Upper lobe of left lung (tissue), 6 donors: ENCODE data around the gene CLDN7. TPM values are rescaled to one million over a fixed set of nuclear protein-coding genes. Genes with fewer than 3 reads are reported as not detected.

Experiments used
- ATAC-seq, 2 donors: fragments of 200-7000 bp; cut with Tn5 transposase; one replicate each; pipeline ENCODE4 v1.9.1; 2022; ENCODE audit warnings: mild to moderate bottlenecking in 2 of 2, moderate library complexity in 2 of 2; ENCODE audit not compliant: low FRiP score in 2 of 2
- DNase-seq, 2 donors: peaks; one replicate each; pipeline ENCODE4 v3.0.0-alpha.2; 2019 to 2020
- H3K27ac ChIP-seq, 4 donors: fragments of 200-600 bp; sonication (generic); one replicate each; pipeline ENCODE4 v1.5.1; 2016 to 2019
- H3K27me3 ChIP-seq, 4 donors: fragments of 200-600 bp; sonication (generic); one replicate each; pipeline ENCODE4 v1.5.1; 2017 to 2019
- H3K36me3 ChIP-seq, 4 donors: fragments of 200-600 bp; sonication (generic); one replicate each; pipeline ENCODE4 v1.5.1; 2016 to 2019
- H3K4me1 ChIP-seq, 4 donors: fragments of 200-600 bp; sonication (generic); one replicate each; pipeline ENCODE4 v1.5.1; 2018 to 2019
- H3K4me3 ChIP-seq, 4 donors: fragments of 200-600 bp; sonication (generic); one replicate each; pipeline ENCODE4 v1.5.1; 2017 to 2019; ENCODE audit warnings: mild to moderate bottlenecking in 2 of 4, moderate library complexity in 1 of 4
- H3K9me3 ChIP-seq, 4 donors: fragments of 200-600 bp; sonication (generic); one replicate each; pipeline ENCODE4 v1.5.1; 2018 to 2019
- EP300 ChIP-seq, 4 donors: sonication (generic); formaldehyde crosslinking; IDR thresholded peaks; one replicate each; pipeline ENCODE4 v1.5.1; 2017; ENCODE audit warnings: antibody characterized with exemption in 4 of 4, control low read depth in 2 of 4
- POLR2A ChIP-seq, 4 donors: fragments of 450-650 bp; IDR thresholded peaks; one replicate each; pipeline ENCODE4 v1.5.1; 2016 to 2017; ENCODE audit warnings: antibody characterized with exemption in 4 of 4, mild to moderate bottlenecking in 2 of 4
- POLR2AphosphoS5 ChIP-seq, 2 donors: sonication (generic); formaldehyde crosslinking; IDR thresholded peaks; one replicate each; pipeline ENCODE4 v1.5.1; 2017; ENCODE audit warnings: antibody characterized with exemption in 2 of 2
- WGBS, 2 donors: methylation state at CpG; one replicate each; pipeline ENCODE4 v1.1.5; 2017 to 2018; 5-methylcytosine and 5-hydroxymethylcytosine counted together
- small RNA-seq, 4 donors: library from RNA; depleted of rRNA; stranded (forward); fragments of <200 nt; gene quantifications; one replicate each; pipeline ENCODE3, GENCODE V24; 2016
- total RNA-seq, 6 donors: library from RNA; depleted of rRNA in 4 of 6; stranded (reverse); fragments of >200 nt in 4 of 6; gene quantifications; one replicate each; pipeline versions ENCODE4 v1.1.0 to v1.2.1, GENCODE V29; 2016 to 2021
- TF ChIP-seq, protein P1 (sequence below), 6 experiments: fragments of 450-650 bp in 4 of 6; fragments of 200-600 bp in 2 of 6; sonication (generic) in 2 of 6; IDR thresholded peaks; one replicate each; pipeline ENCODE4 v1.5.1; 2016 to 2019; ENCODE audit warnings: antibody characterized with exemption in 6 of 6
- donor health status: DM: no; HTN: no; CAD: no; lungs with moderate emphysema.
- donor health status: DM: no; HTN: yes; CAD: no; lungs with severe emphysema.

CLDN7 gene
- total RNA-seq, 6 donors from 2014 or later, result 57.6 to 201 (median 137) TPM

- DNase-seq (no peak), ATAC-seq (no peak)
- Histone ChIP-seq H3K4me3 (no peak overlapping the region), H3K9me3 (no peaks in the 10 kb centered on the region), H3K36me3 (no peaks in the 10 kb centered on the region), H3K4me1 (peaks cover 25 to 33% (median 26%) of the 10 kb centered on the region in 4 donors), H3K27me3 (no peaks in the 10 kb centered on the region), H3K27ac (no peak overlapping the region)
- TF ChIP-seq POLR2AphosphoS5 (IDR thresholded peaks at IDR 0.05) (no peak), POLR2A (IDR thresholded peaks at IDR 0.05) (no peak), EP300 (IDR thresholded peaks at IDR 0.05) (no peak)
- TF ChIP-seq, protein P1, sequence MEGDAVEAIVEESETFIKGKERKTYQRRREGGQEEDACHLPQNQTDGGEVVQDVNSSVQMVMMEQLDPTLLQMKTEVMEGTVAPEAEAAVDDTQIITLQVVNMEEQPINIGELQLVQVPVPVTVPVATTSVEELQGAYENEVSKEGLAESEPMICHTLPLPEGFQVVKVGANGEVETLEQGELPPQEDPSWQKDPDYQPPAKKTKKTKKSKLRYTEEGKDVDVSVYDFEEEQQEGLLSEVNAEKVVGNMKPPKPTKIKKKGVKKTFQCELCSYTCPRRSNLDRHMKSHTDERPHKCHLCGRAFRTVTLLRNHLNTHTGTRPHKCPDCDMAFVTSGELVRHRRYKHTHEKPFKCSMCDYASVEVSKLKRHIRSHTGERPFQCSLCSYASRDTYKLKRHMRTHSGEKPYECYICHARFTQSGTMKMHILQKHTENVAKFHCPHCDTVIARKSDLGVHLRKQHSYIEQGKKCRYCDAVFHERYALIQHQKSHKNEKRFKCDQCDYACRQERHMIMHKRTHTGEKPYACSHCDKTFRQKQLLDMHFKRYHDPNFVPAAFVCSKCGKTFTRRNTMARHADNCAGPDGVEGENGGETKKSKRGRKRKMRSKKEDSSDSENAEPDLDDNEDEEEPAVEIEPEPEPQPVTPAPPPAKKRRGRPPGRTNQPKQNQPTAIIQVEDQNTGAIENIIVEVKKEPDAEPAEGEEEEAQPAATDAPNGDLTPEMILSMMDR (IDR thresholded peaks at IDR 0.05), result no peak
- 49 to 59% methylated on average over 30 to 31 of the region's 37 CpGs for WGBS, 2 donors
Observed at GRCh38 chr17:7211491-7212273, 50.6 kb downstream of the CLDN7 start.

Small RNA genes within 50 kb of the gene (small RNA-seq; reads per million reads assigned to genes)
- 8.0 to 13.9 (median 11.2) reads per million in 4 donors for gene MIR324
- 0 reads per million in 4 donors for gene RF00019

Other genes starting within 250 kb of the CLDN7 start
- 100 to 1,000 TPM in 5 of 6 donors, 10 to 100 TPM in 1; 85.9 to 304 (median 175) TPM for gene RNASEK, start 249.9 kb downstream of the CLDN7 start, total RNA-seq
- gene BCL6B, start 239.4 kb downstream of the CLDN7 start, total RNA-seq, result 10 to 100 TPM in 3 of 6 donors, 1 to 10 TPM in 3; 2.1 to 83.1 (median 9.4) TPM
- gene SLC16A13, start 226.5 kb downstream of the CLDN7 start, total RNA-seq, result 10 to 100 TPM in 4 of 6 donors, 1 to 10 TPM in 2; 2.3 to 26.2 (median 10.7) TPM
- 10 to 100 TPM in 2 of 6 donors, 1 to 10 TPM in 4; 2.7 to 35.0 (median 6.1) TPM for gene SLC16A11, start 218.4 kb downstream of the CLDN7 start, total RNA-seq
- gene CLEC10A, start 182.2 kb downstream of the CLDN7 start, total RNA-seq, result 10 to 100 TPM in 2 of 6 donors, 1 to 10 TPM in 2, under 1 TPM in 2; 0.76 to 16.8 (median 5.1) TPM
- gene ASGR2, start 147.7 kb downstream of the CLDN7 start, total RNA-seq, result 1 to 10 TPM in 5 of 6 donors, under 1 TPM in 1; 0.98 to 3.9 (median 1.8) TPM
- 10 to 100 TPM in 1 of 6 donors, 1 to 10 TPM in 4, not detected in 1; 1.1 to 11.5 (median 6.8) TPM for gene ASGR1, start 83.1 kb downstream of the CLDN7 start, total RNA-seq
- gene DLG4, start 42.6 kb downstream of the CLDN7 start, total RNA-seq, result 10 to 100 TPM; 10.5 to 32.5 (median 19.4) TPM
- gene ACADVL, start 42.5 kb downstream of the CLDN7 start, total RNA-seq, result 1,000 to 10,000 TPM in 2 of 6 donors, 100 to 1,000 TPM in 4; 377 to 1,449 (median 553) TPM
- gene DVL2, start 28.0 kb downstream of the CLDN7 start, total RNA-seq, result 10 to 100 TPM; 40.4 to 70.2 (median 42.4) TPM
- 10 to 100 TPM; 25.4 to 54.5 (median 31.2) TPM for gene PHF23, start 23.0 kb downstream of the CLDN7 start, total RNA-seq
- gene GABARAP, start 20.0 kb downstream of the CLDN7 start, total RNA-seq, result 100 to 1,000 TPM; 381 to 631 (median 601) TPM
- gene CTDNEP1, start 10.7 kb downstream of the CLDN7 start, total RNA-seq, result 100 to 1,000 TPM in 2 of 6 donors, 10 to 100 TPM in 4; 62.9 to 139 (median 75.0) TPM
- gene ELP5, start 10.3 kb downstream of the CLDN7 start, total RNA-seq, result 10 to 100 TPM in 5 of 6 donors, 1 to 10 TPM in 1; 5.2 to 36.3 (median 21.0) TPM
- 1 to 10 TPM; 1.0 to 5.2 (median 1.2) TPM for gene SLC2A4, start 19.2 kb upstream of the CLDN7 start, total RNA-seq
- 1 to 10 TPM in 3 of 6 donors, under 1 TPM in 2, not detected in 1; 0.14 to 2.2 (median 1.2) TPM for gene YBX2, start 32.2 kb upstream of the CLDN7 start, total RNA-seq
- gene EIF5A, start 45.1 kb upstream of the CLDN7 start, total RNA-seq, result 100 to 1,000 TPM in 5 of 6 donors, 10 to 100 TPM in 1; 84.9 to 303 (median 207) TPM
- 100 to 1,000 TPM in 2 of 6 donors, 10 to 100 TPM in 4; 55.2 to 109 (median 95.7) TPM for gene GPS2, start 52.9 kb upstream of the CLDN7 start, total RNA-seq
- 10 to 100 TPM; 14.2 to 77.5 (median 37.5) TPM for gene NEURL4, start 66.9 kb upstream of the CLDN7 start, total RNA-seq
- gene ACAP1, start 74.1 kb upstream of the CLDN7 start, total RNA-seq, result 100 to 1,000 TPM in 1 of 6 donors, 10 to 100 TPM in 4, 1 to 10 TPM in 1; 8.5 to 114 (median 22.8) TPM
- 10 to 100 TPM in 3 of 6 donors, 1 to 10 TPM in 3; 5.2 to 13.8 (median 10.5) TPM for gene KCTD11, start 89.7 kb upstream of the CLDN7 start, total RNA-seq
- gene TMEM95, start 92.7 kb upstream of the CLDN7 start, total RNA-seq, result 1 to 10 TPM in 1 of 6 donors, not detected in 5; 1.0 TPM
- 10 to 100 TPM in 1 of 6 donors, 1 to 10 TPM in 5; 5.8 to 16.8 (median 8.2) TPM for gene TNK1, start 118.6 kb upstream of the CLDN7 start, total RNA-seq
- 10 to 100 TPM; 20.6 to 64.5 (median 37.7) TPM for gene PLSCR3, start 132.0 kb upstream of the CLDN7 start, total RNA-seq
- 10 to 100 TPM; 21.6 to 65.0 (median 52.6) TPM for gene TMEM256, start 141.6 kb upstream of the CLDN7 start, total RNA-seq
- gene NLGN2, start 145.4 kb upstream of the CLDN7 start, total RNA-seq, result 10 to 100 TPM in 3 of 6 donors, 1 to 10 TPM in 3; 3.8 to 16.8 (median 8.9) TPM
- gene SPEM1, start 157.8 kb upstream of the CLDN7 start, total RNA-seq, result not detected
- gene SPEM2, start 163.1 kb upstream of the CLDN7 start, total RNA-seq, result not detected
- not detected for gene SPEM3, start 166.4 kb upstream of the CLDN7 start, total RNA-seq
- 10 to 100 TPM in 5 of 6 donors, 1 to 10 TPM in 1; 9.7 to 14.3 (median 13.1) TPM for gene TMEM102, start 173.0 kb upstream of the CLDN7 start, total RNA-seq
- gene FGF11, start 177.0 kb upstream of the CLDN7 start, total RNA-seq, result 1 to 10 TPM in 2 of 6 donors, under 1 TPM in 3, not detected in 1; 0.15 to 2.0 (median 0.57) TPM
- gene CHRNB1, start 182.6 kb upstream of the CLDN7 start, total RNA-seq, result 10 to 100 TPM in 1 of 6 donors, 1 to 10 TPM in 5; 1.9 to 11.5 (median 7.0) TPM
- gene ZBTB4, start 217.2 kb upstream of the CLDN7 start, total RNA-seq, result 10 to 100 TPM; 54.4 to 90.1 (median 74.2) TPM
- gene SLC35G6, start 219.0 kb upstream of the CLDN7 start, total RNA-seq, result not detected
- 100 to 1,000 TPM in 4 of 6 donors, 10 to 100 TPM in 2; 79.5 to 139 (median 112) TPM for gene POLR2A, start 221.9 kb upstream of the CLDN7 start, total RNA-seq